ENCODE measurements around the gene KDM4B.

KDM4B gene

GRCh38 chr19:5111051-5111450 is 142.1 kb downstream of the KDM4B start:
- Histone ChIP-seq H3K4me1 (ENCODE audit: control insufficient read depth, insufficient read depth, low read length) (peaks cover 9% of the 10 kb centered on the region), H3K4me3 (ENCODE audit: low read length) (no peak overlapping the region), H3K27me3 (ENCODE audit: control insufficient read depth, insufficient read depth, low read length) (no peaks in the 10 kb centered on the region), H3K36me3 (ENCODE audit: control insufficient read depth, insufficient read depth, low read length) (peaks cover 16% of the 10 kb centered on the region), H3K9ac (ENCODE audit: low read length) (no peak overlapping the region), H3K27ac (ENCODE audit: low read depth, low read length) (no peak overlapping the region)

GRCh38 chr19:5112175-5112574 is 143.3 kb downstream of the KDM4B start:
- Histone ChIP-seq H3K36me3 (ENCODE audit: control insufficient read depth, insufficient read depth, low read length) (peaks cover 16% of the 10 kb centered on the region), H3K27ac (ENCODE audit: low read depth, low read length) (no peak overlapping the region), H3K9ac (ENCODE audit: low read length) (no peak overlapping the region), H3K4me1 (ENCODE audit: control insufficient read depth, insufficient read depth, low read length) (peaks cover 7% of the 10 kb centered on the region), H3K4me3 (ENCODE audit: low read length) (no peak overlapping the region), H3K27me3 (ENCODE audit: control insufficient read depth, insufficient read depth, low read length) (no peaks in the 10 kb centered on the region)

DNA sequence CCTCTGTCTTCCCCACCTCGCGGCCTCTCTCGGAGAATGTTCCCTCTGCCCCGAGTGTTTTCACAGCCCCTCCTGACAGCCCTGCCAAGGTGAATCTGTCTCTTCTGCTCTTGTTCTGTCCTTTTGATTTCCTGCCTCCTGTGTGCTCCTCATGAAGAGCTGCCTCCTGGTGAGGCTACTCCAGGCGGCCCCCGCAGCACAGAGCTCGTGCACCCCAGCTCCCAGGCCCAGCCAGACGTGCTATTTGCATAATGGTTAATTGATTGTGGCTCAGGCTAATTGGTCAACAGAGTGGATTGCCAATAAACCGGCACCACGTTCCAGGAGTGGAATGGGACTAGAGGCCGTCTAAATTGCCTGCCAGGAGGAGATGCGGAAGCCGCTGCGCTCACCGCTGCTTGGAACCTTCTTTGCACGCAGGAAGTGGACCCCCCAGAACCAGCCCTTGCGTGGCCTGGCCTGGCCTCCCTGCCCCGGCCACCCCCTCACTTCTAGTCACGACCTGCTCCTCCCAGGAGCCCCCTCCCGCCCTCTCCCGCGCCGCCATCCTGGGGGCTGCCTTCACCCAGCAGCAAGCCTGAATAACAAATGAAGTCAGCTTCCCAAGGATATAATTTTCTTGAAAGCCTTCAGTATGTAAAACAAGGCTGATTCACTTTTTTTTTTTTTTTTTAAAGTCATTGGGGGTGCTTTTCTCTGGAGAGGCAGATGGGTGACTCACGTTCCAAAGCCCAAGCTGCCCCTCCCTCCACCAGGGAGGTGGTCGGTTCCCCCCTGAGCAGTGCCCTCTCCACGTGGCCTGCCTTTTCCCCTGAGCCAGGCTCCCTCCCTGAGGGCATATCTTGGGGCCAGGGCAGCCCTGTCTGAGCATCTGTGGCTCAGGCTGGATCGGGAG is 144.0 kb downstream of the KDM4B start:
- Histone ChIP-seq H3K27ac (ENCODE audit: low read depth, low read length) (no peak overlapping the region), H3K36me3 (ENCODE audit: control insufficient read depth, insufficient read depth, low read length) (peaks cover 16% of the 10 kb centered on the region), H3K9ac (ENCODE audit: low read length) (no peak overlapping the region), H3K4me1 (ENCODE audit: control insufficient read depth, insufficient read depth, low read length) (peaks cover 2% of the 10 kb centered on the region), H3K4me3 (ENCODE audit: low read length) (no peak overlapping the region), H3K27me3 (ENCODE audit: control insufficient read depth, insufficient read depth, low read length) (no peaks in the 10 kb centered on the region)

- Histone ChIP-seq H3K4me3 (ENCODE audit: low read length) (no peak overlapping the region), H3K27ac (ENCODE audit: low read depth, low read length) (no peak overlapping the region), H3K4me1 (ENCODE audit: control insufficient read depth, insufficient read depth, low read length) (peaks cover 2% of the 10 kb centered on the region), H3K27me3 (ENCODE audit: control insufficient read depth, insufficient read depth, low read length) (no peaks in the 10 kb centered on the region), H3K36me3 (ENCODE audit: control insufficient read depth, insufficient read depth, low read length) (peaks cover 16% of the 10 kb centered on the region), H3K9ac (ENCODE audit: low read length) (no peak overlapping the region)
These were observed 145.0 kb downstream of the KDM4B start for GRCh38 chr19:5113633-5114586.

- H3K27me3 ChIP-seq (ENCODE audit: control insufficient read depth, insufficient read depth, low read length): no peaks in the 10 kb centered on the region
- H3K9ac ChIP-seq (ENCODE audit: low read length): no peak overlapping the region
- H3K36me3 ChIP-seq (ENCODE audit: control insufficient read depth, insufficient read depth, low read length): peaks cover 18% of the 10 kb centered on the region
- H3K4me3 ChIP-seq (ENCODE audit: low read length): no peak overlapping the region
- peaks cover 2% of the 10 kb centered on the region for H3K4me1 ChIP-seq (ENCODE audit: control insufficient read depth, insufficient read depth, low read length)
- peak overlapping the region; percentile 53 for H3K27ac ChIP-seq (ENCODE audit: low read depth, low read length)
These were observed 145.8 kb downstream of the KDM4B start for GRCh38 chr19:5114727-5115126.

- Histone ChIP-seq H3K9ac (ENCODE audit: low read length) (no peak overlapping the region), H3K36me3 (ENCODE audit: control insufficient read depth, insufficient read depth, low read length) (peaks cover 18% of the 10 kb centered on the region), H3K27me3 (ENCODE audit: control insufficient read depth, insufficient read depth, low read length) (no peaks in the 10 kb centered on the region), H3K4me3 (ENCODE audit: low read length) (no peak overlapping the region), H3K27ac (ENCODE audit: low read depth, low read length) (peak overlapping the region; percentile 53), H3K4me1 (ENCODE audit: control insufficient read depth, insufficient read depth, low read length) (peaks cover 2% of the 10 kb centered on the region)
These were observed 146.4 kb downstream of the KDM4B start for GRCh38 chr19:5115351-5115750.

DNA sequence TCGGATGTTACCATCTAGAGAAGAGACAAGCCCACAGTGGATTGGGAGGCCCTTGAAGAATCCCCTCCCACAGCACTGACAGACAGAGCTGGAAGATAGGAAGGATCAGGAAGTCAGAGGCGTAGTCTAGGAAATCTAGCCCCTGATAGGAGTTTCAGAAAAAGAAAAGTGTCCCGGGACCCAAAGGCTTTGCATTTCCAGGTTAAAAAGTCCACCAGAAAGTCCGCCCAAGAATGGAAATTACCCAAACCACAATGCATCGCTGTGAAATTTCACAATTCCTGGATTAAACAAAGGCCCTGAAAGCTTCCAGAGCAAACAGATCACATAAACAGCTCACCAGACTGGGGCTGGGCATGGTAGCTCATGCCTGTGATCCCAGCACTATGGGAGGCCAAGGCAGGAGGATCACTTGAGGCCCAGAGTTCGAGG is 146.9 kb downstream of the KDM4B start:
- Histone ChIP-seq H3K36me3 (ENCODE audit: control insufficient read depth, insufficient read depth, low read length) (peaks cover 18% of the 10 kb centered on the region), H3K27ac (ENCODE audit: low read depth, low read length) (peak overlapping the region; percentile 53), H3K9ac (ENCODE audit: low read length) (no peak overlapping the region), H3K4me3 (ENCODE audit: low read length) (no peak overlapping the region), H3K27me3 (ENCODE audit: control insufficient read depth, insufficient read depth, low read length) (no peaks in the 10 kb centered on the region), H3K4me1 (ENCODE audit: control insufficient read depth, insufficient read depth, low read length) (peaks cover 2% of the 10 kb centered on the region)

DNA sequence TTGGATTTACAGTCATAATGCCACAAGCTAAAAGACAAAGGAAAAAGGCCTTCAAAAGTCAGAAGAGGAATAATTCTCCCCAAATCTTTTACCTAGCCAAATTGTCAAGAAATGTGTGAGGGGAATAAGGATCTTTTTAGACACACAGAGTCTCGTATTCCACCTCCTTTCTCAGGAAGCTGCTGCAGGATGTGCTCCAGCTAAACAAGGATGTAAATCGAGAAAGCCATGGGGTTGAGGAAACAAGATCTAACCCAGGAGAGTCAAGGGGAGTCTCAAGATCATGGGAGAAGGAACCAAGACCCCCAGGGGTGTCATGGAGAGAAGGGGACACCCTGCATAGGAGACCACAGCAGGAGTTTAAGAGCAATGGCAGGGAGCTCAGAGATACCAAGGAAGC is 147.4 kb downstream of the KDM4B start:
- Histone ChIP-seq H3K4me3 (ENCODE audit: low read length) (no peak overlapping the region), H3K36me3 (ENCODE audit: control insufficient read depth, insufficient read depth, low read length) (peaks cover 15% of the 10 kb centered on the region), H3K9ac (ENCODE audit: low read length) (no peak overlapping the region), H3K27me3 (ENCODE audit: control insufficient read depth, insufficient read depth, low read length) (no peaks in the 10 kb centered on the region), H3K4me1 (ENCODE audit: control insufficient read depth, insufficient read depth, low read length) (peaks cover 2% of the 10 kb centered on the region), H3K27ac (ENCODE audit: low read depth, low read length) (no peak overlapping the region)

- Histone ChIP-seq H3K36me3 (ENCODE audit: control insufficient read depth, insufficient read depth, low read length) (peaks cover 17% of the 10 kb centered on the region), H3K9ac (ENCODE audit: low read length) (no peak overlapping the region), H3K4me1 (ENCODE audit: control insufficient read depth, insufficient read depth, low read length) (peaks cover 2% of the 10 kb centered on the region), H3K27ac (ENCODE audit: low read depth, low read length) (no peak overlapping the region), H3K27me3 (ENCODE audit: control insufficient read depth, insufficient read depth, low read length) (no peaks in the 10 kb centered on the region), H3K4me3 (ENCODE audit: low read length) (no peak overlapping the region)
These were observed 148.5 kb downstream of the KDM4B start for GRCh38 chr19:5117421-5117820.

- Histone ChIP-seq H3K9ac (ENCODE audit: low read length) (no peak overlapping the region), H3K4me3 (ENCODE audit: low read length) (no peak overlapping the region), H3K36me3 (ENCODE audit: control insufficient read depth, insufficient read depth, low read length) (peaks cover 17% of the 10 kb centered on the region), H3K27ac (ENCODE audit: low read depth, low read length) (no peak overlapping the region), H3K4me1 (ENCODE audit: control insufficient read depth, insufficient read depth, low read length) (peaks cover 2% of the 10 kb centered on the region), H3K27me3 (ENCODE audit: control insufficient read depth, insufficient read depth, low read length) (no peaks in the 10 kb centered on the region)
These were observed 149.1 kb downstream of the KDM4B start for GRCh38 chr19:5118026-5118425.

- Histone ChIP-seq H3K36me3 (ENCODE audit: control insufficient read depth, insufficient read depth, low read length) (peaks cover 10% of the 10 kb centered on the region), H3K4me1 (ENCODE audit: control insufficient read depth, insufficient read depth, low read length) (peaks cover 2% of the 10 kb centered on the region), H3K4me3 (ENCODE audit: low read length) (no peak overlapping the region), H3K27ac (ENCODE audit: low read depth, low read length) (no peak overlapping the region), H3K9ac (ENCODE audit: low read length) (no peak overlapping the region), H3K27me3 (ENCODE audit: control insufficient read depth, insufficient read depth, low read length) (no peaks in the 10 kb centered on the region)
These were observed 150.5 kb downstream of the KDM4B start for GRCh38 chr19:5119297-5119998.

GRCh38 chr19:5120321-5120720 is 151.4 kb downstream of the KDM4B start:
- Histone ChIP-seq H3K27me3 (ENCODE audit: control insufficient read depth, insufficient read depth, low read length) (no peaks in the 10 kb centered on the region), H3K27ac (ENCODE audit: low read depth, low read length) (no peak overlapping the region), H3K9ac (ENCODE audit: low read length) (no peak overlapping the region), H3K4me1 (ENCODE audit: control insufficient read depth, insufficient read depth, low read length) (peaks cover 1% of the 10 kb centered on the region), H3K4me3 (ENCODE audit: low read length) (no peak overlapping the region), H3K36me3 (ENCODE audit: control insufficient read depth, insufficient read depth, low read length) (peaks cover 10% of the 10 kb centered on the region)

All from rectal smooth muscle tissue (tissue), 1 donor.